ENCODE results near the gene IL34. TPM values are rescaled to one million over a fixed set of nuclear protein-coding genes. Genes with fewer than 3 reads are reported as not detected.

IL34 gene
- total RNA-seq, 1 experiment from 2014 or later, result not detected

DNA sequence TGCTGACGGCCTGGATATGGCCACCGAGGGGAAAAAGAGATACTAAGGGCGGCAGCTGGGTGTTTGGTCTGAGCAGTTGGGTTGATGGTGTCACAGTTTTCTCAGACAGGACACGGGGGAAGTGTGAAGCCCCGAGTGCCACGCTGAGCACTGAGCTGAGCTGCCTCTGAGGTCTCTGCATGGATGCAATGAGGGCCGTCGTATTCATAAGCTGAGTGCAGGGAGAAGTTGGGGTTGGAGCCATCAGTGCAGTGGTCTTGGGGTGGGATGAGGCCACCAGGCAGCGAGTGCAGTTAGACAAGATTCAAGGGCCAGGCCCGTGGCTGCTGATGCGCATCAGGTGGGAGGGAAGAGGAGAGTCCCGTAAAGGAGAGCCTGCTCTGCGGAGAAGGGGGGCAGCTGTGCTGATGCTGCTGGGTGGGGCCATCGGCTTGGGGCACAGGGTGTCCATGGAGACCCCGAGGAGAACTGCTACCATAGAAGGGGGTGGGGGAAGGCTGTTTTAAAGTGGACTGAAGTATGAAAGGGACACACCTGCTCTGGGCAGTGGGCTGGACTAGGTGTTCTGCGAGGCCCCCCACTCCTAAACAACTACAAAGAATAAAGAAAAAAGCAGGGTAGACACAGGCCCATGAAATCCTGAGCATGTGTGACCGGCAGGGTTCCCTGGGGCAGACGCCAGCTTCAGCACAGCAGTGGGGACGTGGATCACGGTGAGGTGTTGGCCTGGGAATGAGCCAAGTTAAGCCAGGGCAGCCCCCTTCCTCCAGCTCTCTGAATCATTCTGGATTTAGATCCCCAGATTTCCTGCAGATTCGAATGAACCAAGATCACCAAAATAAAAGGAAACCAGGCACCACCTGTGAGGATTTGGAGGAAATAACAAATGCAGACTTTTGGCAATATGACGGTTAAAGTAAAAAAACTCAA lies 19.7 kb downstream of the IL34 start:
- H3K4me2 ChIP-seq (ENCODE audit: low read length), result no peak overlapping the region
- no peak overlapping the region for H2AFZ ChIP-seq (ENCODE audit: low read depth, low read length, poor library complexity, severe bottlenecking)
- intact Hi-C loops (cut with micrococcal nuclease), result no loop called here
- H3K79me2 ChIP-seq (ENCODE audit: insufficient read depth, low read length), result no peaks in the 10 kb centered on the region
- ATAC-seq (no peak), DNase-seq (ENCODE audit: low read depth, low spot score) (no peak)
- peaks cover 4 to 6% of the 10 kb centered on the region in 2 experiments; a peak in 3 of 4 replicates for H3K36me3 ChIP-seq (ENCODE audit: control insufficient read depth in 1 of 2, insufficient read depth in 2 of 2, low read length in 2 of 2)
- no peaks in the 10 kb centered on the region for H4K20me1 ChIP-seq (ENCODE audit: insufficient read depth)
- H3K4me3 ChIP-seq (replicated peaks in 1 of 2; ENCODE audit: low read depth in 1 of 2, low read length in 2 of 2), result no peak overlapping the region
- ChIA-PET POLR2A (no interaction called here), CTCF (interaction anchor here (0.8 kb wide), 1 partner anchor 105 kb away, joined by 3 read pairs; no protein-coding TSS in a partner anchor), RAD21 (ENCODE audit: low non-redundant PET in 1 of 2, low total read pairs in 2 of 2, uncharacterized antibody in 2 of 2, unreplicated experiment in 2 of 2) (no interaction called here)
- H3K9ac ChIP-seq (ENCODE audit: low read length), result no peak overlapping the region
- H3K9me2 ChIP-seq (ENCODE audit: insufficient read depth), result no peaks in the 10 kb centered on the region
- H3K9me3 ChIP-seq (ENCODE audit: control insufficient read depth in 1 of 2, insufficient read depth in 1 of 2, low read depth in 1 of 2, low read length in 2 of 2), result no peaks in the 10 kb centered on the region
- TF ChIP-seq, protein P1, sequence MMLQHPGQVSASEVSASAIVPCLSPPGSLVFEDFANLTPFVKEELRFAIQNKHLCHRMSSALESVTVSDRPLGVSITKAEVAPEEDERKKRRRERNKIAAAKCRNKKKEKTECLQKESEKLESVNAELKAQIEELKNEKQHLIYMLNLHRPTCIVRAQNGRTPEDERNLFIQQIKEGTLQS (IDR thresholded peaks at IDR 0.05), result no peak
- no peak for TF ChIP-seq EZH2phosphoT487 (IDR thresholded peaks at IDR 0.05; ENCODE audit: borderline replicate concordance)
- no peak for TF ChIP-seq POLR2A (IDR thresholded peaks at IDR 0.05; ENCODE audit: borderline replicate concordance, extremely low read depth, insufficient read depth, insufficient read length)
- TF ChIP-seq SRF (IDR thresholded peaks at IDR 0.05; ENCODE audit: low read depth), result no peak
- TF ChIP-seq JUND (IDR thresholded peaks at IDR 0.05), result no peak
- no peak for TF ChIP-seq FOSL1 (IDR thresholded peaks at IDR 0.05; ENCODE audit: low read depth)
- TF ChIP-seq, protein P2, sequence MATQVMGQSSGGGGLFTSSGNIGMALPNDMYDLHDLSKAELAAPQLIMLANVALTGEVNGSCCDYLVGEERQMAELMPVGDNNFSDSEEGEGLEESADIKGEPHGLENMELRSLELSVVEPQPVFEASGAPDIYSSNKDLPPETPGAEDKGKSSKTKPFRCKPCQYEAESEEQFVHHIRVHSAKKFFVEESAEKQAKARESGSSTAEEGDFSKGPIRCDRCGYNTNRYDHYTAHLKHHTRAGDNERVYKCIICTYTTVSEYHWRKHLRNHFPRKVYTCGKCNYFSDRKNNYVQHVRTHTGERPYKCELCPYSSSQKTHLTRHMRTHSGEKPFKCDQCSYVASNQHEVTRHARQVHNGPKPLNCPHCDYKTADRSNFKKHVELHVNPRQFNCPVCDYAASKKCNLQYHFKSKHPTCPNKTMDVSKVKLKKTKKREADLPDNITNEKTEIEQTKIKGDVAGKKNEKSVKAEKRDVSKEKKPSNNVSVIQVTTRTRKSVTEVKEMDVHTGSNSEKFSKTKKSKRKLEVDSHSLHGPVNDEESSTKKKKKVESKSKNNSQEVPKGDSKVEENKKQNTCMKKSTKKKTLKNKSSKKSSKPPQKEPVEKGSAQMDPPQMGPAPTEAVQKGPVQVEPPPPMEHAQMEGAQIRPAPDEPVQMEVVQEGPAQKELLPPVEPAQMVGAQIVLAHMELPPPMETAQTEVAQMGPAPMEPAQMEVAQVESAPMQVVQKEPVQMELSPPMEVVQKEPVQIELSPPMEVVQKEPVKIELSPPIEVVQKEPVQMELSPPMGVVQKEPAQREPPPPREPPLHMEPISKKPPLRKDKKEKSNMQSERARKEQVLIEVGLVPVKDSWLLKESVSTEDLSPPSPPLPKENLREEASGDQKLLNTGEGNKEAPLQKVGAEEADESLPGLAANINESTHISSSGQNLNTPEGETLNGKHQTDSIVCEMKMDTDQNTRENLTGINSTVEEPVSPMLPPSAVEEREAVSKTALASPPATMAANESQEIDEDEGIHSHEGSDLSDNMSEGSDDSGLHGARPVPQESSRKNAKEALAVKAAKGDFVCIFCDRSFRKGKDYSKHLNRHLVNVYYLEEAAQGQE (IDR thresholded peaks at IDR 0.05; ENCODE audit: low read depth), result no peak
- TF ChIP-seq, protein P3, sequence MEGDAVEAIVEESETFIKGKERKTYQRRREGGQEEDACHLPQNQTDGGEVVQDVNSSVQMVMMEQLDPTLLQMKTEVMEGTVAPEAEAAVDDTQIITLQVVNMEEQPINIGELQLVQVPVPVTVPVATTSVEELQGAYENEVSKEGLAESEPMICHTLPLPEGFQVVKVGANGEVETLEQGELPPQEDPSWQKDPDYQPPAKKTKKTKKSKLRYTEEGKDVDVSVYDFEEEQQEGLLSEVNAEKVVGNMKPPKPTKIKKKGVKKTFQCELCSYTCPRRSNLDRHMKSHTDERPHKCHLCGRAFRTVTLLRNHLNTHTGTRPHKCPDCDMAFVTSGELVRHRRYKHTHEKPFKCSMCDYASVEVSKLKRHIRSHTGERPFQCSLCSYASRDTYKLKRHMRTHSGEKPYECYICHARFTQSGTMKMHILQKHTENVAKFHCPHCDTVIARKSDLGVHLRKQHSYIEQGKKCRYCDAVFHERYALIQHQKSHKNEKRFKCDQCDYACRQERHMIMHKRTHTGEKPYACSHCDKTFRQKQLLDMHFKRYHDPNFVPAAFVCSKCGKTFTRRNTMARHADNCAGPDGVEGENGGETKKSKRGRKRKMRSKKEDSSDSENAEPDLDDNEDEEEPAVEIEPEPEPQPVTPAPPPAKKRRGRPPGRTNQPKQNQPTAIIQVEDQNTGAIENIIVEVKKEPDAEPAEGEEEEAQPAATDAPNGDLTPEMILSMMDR (IDR thresholded peaks at IDR 0.05 in 2 of 3, conservative IDR thresholded peaks at IDR 0.05 in 1 of 3; ENCODE audit: borderline replicate concordance in 1 of 3, insufficient read depth in 1 of 3, low read depth in 2 of 3, low read length in 2 of 3), result no peak
- no peak for TF ChIP-seq TCF7L2 (IDR thresholded peaks at IDR 0.05; ENCODE audit: borderline replicate concordance, extremely low read depth, insufficient read depth, insufficient read length)
- TF ChIP-seq CEBPB (IDR thresholded peaks at IDR 0.05; ENCODE audit: low read depth), result no peak
- TF ChIP-seq EGR1 (IDR thresholded peaks at IDR 0.05; ENCODE audit: low read depth), result no peak
- no peak for TF ChIP-seq POLR2AphosphoS5 (IDR thresholded peaks at IDR 0.05; ENCODE audit: low read depth, low read length)
- TF ChIP-seq RAD21 (IDR thresholded peaks at IDR 0.05; ENCODE audit: low read depth), result no peak
- TF ChIP-seq EZH2 (IDR thresholded peaks at IDR 0.05), result no peak
- H3K4me1 ChIP-seq (ENCODE audit: control insufficient read depth in 1 of 2, insufficient read depth in 2 of 2, low read length in 2 of 2), result no peaks in the 10 kb centered on the region
- no peak overlapping the region for H3K27ac ChIP-seq (ENCODE audit: low read depth, low read length)
- BruUV-seq (replicated peaks), result no TSS peak
- H3K27me3 ChIP-seq (ENCODE audit: insufficient read depth, low read length), result no peaks in the 10 kb centered on the region

All from HCT116 (cell line).